A549 (cell line): Measurements from ENCODE around the gene ACBD3. TPM values are rescaled to one million over a fixed set of nuclear protein-coding genes. Genes with fewer than 3 reads are reported as not detected.
A peak's percentile ranks its signal among the peaks of the same experiment; 100 is the strongest.

Experiments
- ATAC-seq, 2 experiments: fragments of 200-7000 bp in 1 of 2; fragments of >200 bp in 1 of 2; cut with Nextera tagmentation in 1 of 2; cut with Tn5 transposase in 1 of 2; 3 replicates each; pipeline versions ENCODE4 v1.8.0 to v1.9.1; 2018 to 2020; ENCODE audit warnings: mild to moderate bottlenecking in 1 of 2, moderate library complexity in 1 of 2
- CTCF ChIA-PET: fragments of 300-600 bp; sonication (Branson Sonifier 250); formaldehyde crosslinking; extraction: SDS; loops from one replicate; lab custom pipeline; 2021; ENCODE audit warnings: antibody characterized with exemption, inconsistent platforms; lab: Yijun Ruan, JAX
- POLR2A ChIA-PET: fragments of 350-600 bp; formaldehyde crosslinking; extraction: SDS; loops from one replicate; lab custom pipeline; 2021; ENCODE audit warnings: antibody characterized with exemption, inconsistent platforms; lab: Yijun Ruan, JAX
- DNase-seq, 2 experiments: peaks; one replicate each; pipeline versions ENCODE4 v3.0.0 to v3.0.0-alpha.2; 2011 to 2016; ENCODE audit warnings: low read depth in 1 of 2, low spot score in 1 of 2
- FAIRE-seq: peaks from 2 replicates; lab custom pipeline; 2011; peaks lifted over from hg19 to GRCh38; lab: Jason Lieb, UNC
- H3K27ac ChIP-seq, 2 experiments: fragments of >200 bp; sonication (Bioruptor Twin); formaldehyde crosslinking; 3 replicates each; pipeline ENCODE4 v1.5.1; 2016 to 2017
- H3K4me1 ChIP-seq: fragments of >200 bp; sonication (Bioruptor Twin); formaldehyde crosslinking; 3 replicates; pipeline ENCODE4 v1.6.1; 2016
- H3K4me2 ChIP-seq: fragments of >200 bp; sonication (Bioruptor Twin); formaldehyde crosslinking; 3 replicates; pipeline ENCODE4 v1.6.1; 2016
- H3K4me3 ChIP-seq: fragments of >200 bp; sonication (Bioruptor Twin); formaldehyde crosslinking; 3 replicates; pipeline ENCODE4 v1.5.1; 2016
- H3K9me3 ChIP-seq: fragments of >200 bp; sonication (Bioruptor Twin); formaldehyde crosslinking; 3 replicates; pipeline ENCODE4 v1.6.1; 2016
- BHLHE40 ChIP-seq: IDR thresholded peaks from 2 replicates; pipeline ENCODE4 v1.6.1; 2012; ENCODE audit warnings: low read depth, low read length, inconsistent platforms
- EHF ChIP-seq: fragments of 250-450 bp; sonication (Bioruptor Pico); IDR thresholded peaks from 2 replicates; pipeline ENCODE4 v1.5.0; 2020; ENCODE audit warnings: mild to moderate bottlenecking
- FOSB ChIP-seq: fragments of 250-450 bp; sonication (Bioruptor Pico); IDR thresholded peaks from 2 replicates; pipeline ENCODE4 v1.5.0; 2020; ENCODE audit warnings: mild to moderate bottlenecking, moderate library complexity
- GATA3 ChIP-seq: IDR thresholded peaks from 2 replicates; pipeline ENCODE4 v1.6.1; 2012; ENCODE audit warnings: borderline replicate concordance
- HOXA7 ChIP-seq: fragments of 250-450 bp; sonication (Bioruptor Pico); IDR thresholded peaks from 2 replicates; pipeline ENCODE4 v1.5.0; 2020; ENCODE audit warnings: mild to moderate bottlenecking, moderate library complexity
- HOXB5 ChIP-seq: fragments of 250-450 bp; sonication (Bioruptor Pico); IDR thresholded peaks from 2 replicates; pipeline ENCODE4 v1.5.0; 2020; ENCODE audit warnings: mild to moderate bottlenecking, moderate library complexity
- JUN ChIP-seq, 2 experiments: fragments of >200 bp; sonication (Bioruptor Twin); formaldehyde crosslinking; IDR thresholded peaks; 2 replicates in 1 of 2; 3 replicates in 1 of 2; pipeline ENCODE4 v1.6.1; 2016 to 2017
- KDM1A ChIP-seq: fragments of 200-600 bp; sonication (generic); IDR thresholded peaks from 2 replicates; pipeline ENCODE4 v1.6.1; 2016; ENCODE audit warnings: low read depth, mild to moderate bottlenecking
- MAZ ChIP-seq: fragments of 150-350 bp; IDR thresholded peaks from 2 replicates; pipeline ENCODE4 v1.6.1; 2014; ENCODE audit warnings: antibody characterized with exemption, low read depth, low read length, borderline replicate concordance
- RAD21 ChIP-seq, 2 experiments: fragments of >200 bp in 1 of 2; sonication (Bioruptor Twin) in 1 of 2; formaldehyde crosslinking in 1 of 2; IDR thresholded peaks in 1 of 2; conservative IDR thresholded peaks in 1 of 2; 2 replicates in 1 of 2; 3 replicates in 1 of 2; pipeline ENCODE4 v1.6.1; 2012 to 2018; ENCODE audit warnings: inconsistent platforms in 1 of 2
- RARB ChIP-seq: fragments of 250-450 bp; sonication (Bioruptor Pico); IDR thresholded peaks from 2 replicates; pipeline ENCODE4 v1.8.0; 2021; ENCODE audit warnings: mild to moderate bottlenecking, moderate library complexity
- RCOR1 ChIP-seq: fragments of 150-350 bp; IDR thresholded peaks from 2 replicates; pipeline ENCODE4 v1.6.1; 2014; ENCODE audit warnings: antibody characterized with exemption, low read length, low read depth
- SMC3 ChIP-seq: fragments of >200 bp; sonication (Bioruptor Twin); formaldehyde crosslinking; IDR thresholded peaks from 3 replicates; pipeline ENCODE4 v1.6.1; 2018; ENCODE audit warnings: inconsistent platforms
- SREBF2 ChIP-seq: fragments of 450-650 bp; IDR thresholded peaks from 2 replicates; pipeline ENCODE4 v1.6.1; 2014; ENCODE audit warnings: mild to moderate bottlenecking, moderate library complexity
- ZNF302 ChIP-seq: fragments of 250-450 bp; sonication (Bioruptor Pico); IDR thresholded peaks from 2 replicates; pipeline ENCODE4 v1.9.0; 2021; ENCODE audit warnings: inconsistent platforms, mild to moderate bottlenecking, moderate library complexity
- WGBS: methylation state at CpG from one replicate; pipeline ENCODE4 v1.1.6; 2017; ENCODE audit errors: missing lambda C conversion rate; 5-methylcytosine and 5-hydroxymethylcytosine counted together
- polyA plus RNA-seq, 4 experiments: library from polyadenylated mRNA; depleted of rRNA in 3 of 4; stranded (reverse); fragments of >200 nt; fragmentation: RNase III in 1 of 4; extraction: RNeasy Plus Mini Kit Qiagen cat#74134 plus additional on column Dnase treatment in 1 of 4; gene quantifications; 2 replicates in 3 of 4; 3 replicates in 1 of 4; pipeline ENCODE4 v1.2.3, GENCODE V29; 2011 to 2017
- TF ChIP-seq, protein P1 (sequence below): fragments of 250-450 bp; sonication (Bioruptor Pico); IDR thresholded peaks from 2 replicates; pipeline ENCODE4 v1.5.0; 2021; ENCODE audit warnings: mild to moderate bottlenecking, moderate library complexity, borderline replicate concordance
- TF ChIP-seq, protein P2 (sequence below): fragments of 150-350 bp; IDR thresholded peaks from 2 replicates; pipeline ENCODE4 v1.6.1; 2014; ENCODE audit warnings: low read depth, mild to moderate bottlenecking, low read length
- TF ChIP-seq, protein P3 (sequence below): fragments of 250-450 bp; sonication (Bioruptor Pico); IDR thresholded peaks from 2 replicates; pipeline ENCODE4 v1.5.0; 2020; ENCODE audit warnings: low read depth, mild to moderate bottlenecking, moderate library complexity

The ACBD3 gene
- polyA plus RNA-seq, 2 of the 4 experiments (the other 2 are of a cell fraction), result 29.8 to 52.9 TPM

DNA sequence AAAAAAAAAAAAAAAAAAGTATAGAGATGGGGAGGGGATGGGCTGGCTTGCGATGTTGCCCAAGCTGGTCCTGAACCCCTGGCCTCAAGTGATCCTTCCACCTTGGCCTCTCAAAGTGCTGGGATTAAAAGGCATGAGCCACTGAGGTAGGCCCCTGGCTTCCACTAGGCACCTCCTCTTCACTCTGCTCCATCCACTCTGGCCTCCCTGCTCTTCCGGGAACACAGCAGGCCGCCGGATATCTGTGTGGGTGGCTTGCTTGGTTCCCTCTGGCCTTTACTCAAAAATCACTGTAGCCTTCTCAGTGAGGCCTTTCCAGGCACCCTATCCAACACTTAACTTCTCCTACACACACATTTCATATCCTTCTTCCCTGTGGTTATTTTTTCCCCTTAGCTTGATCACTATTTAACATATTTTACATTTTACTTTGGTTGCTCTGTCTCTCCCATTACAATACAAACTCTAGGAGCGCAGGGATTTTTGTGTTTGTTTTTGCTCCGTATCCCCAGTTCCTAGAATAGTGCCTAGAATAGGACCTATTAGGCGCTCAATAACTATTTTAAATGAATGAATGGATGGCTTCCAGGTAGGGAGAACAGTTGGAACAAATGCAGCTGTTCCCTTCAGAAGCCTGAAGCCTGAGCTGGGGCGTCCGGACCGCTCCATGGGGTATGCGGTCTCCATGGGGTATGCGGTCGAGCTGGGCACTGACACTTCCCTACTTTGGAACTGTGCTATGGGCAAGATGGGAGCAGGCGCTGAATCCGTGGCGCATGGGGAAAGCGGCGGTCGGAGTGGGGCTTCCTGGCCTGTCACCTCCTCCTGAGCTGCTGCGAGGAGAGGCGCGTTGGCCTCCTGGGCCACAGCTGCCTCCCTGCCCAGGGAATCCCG lies 77.4 kb downstream of the ACBD3 start:
- FAIRE-seq (no peak), DNase-seq (no peak), ATAC-seq (peak; percentile 65 to 69; a peak in 5 of 6 replicates)
- Histone ChIP-seq H3K4me1 (peaks cover 9% of the 10 kb centered on the region), H3K27ac (peak overlapping the region; percentile 95 to 97; a peak in 5 of 6 replicates), H3K4me2 (peak overlapping the region; percentile 79), H3K9me3 (no peaks in the 10 kb centered on the region), H3K4me3 (peak overlapping the region; percentile 96)
- 58% methylated on average over 21 of the region's 23 CpGs for WGBS
- CTCF ChIA-PET, result interaction anchor here (0.7 to 6.9 kb wide), 6 partner anchors 11 to 80 kb away, joined by 3 to 73 read pairs (median 24); no protein-coding TSS in a partner anchor
- TF ChIP-seq, protein P1, sequence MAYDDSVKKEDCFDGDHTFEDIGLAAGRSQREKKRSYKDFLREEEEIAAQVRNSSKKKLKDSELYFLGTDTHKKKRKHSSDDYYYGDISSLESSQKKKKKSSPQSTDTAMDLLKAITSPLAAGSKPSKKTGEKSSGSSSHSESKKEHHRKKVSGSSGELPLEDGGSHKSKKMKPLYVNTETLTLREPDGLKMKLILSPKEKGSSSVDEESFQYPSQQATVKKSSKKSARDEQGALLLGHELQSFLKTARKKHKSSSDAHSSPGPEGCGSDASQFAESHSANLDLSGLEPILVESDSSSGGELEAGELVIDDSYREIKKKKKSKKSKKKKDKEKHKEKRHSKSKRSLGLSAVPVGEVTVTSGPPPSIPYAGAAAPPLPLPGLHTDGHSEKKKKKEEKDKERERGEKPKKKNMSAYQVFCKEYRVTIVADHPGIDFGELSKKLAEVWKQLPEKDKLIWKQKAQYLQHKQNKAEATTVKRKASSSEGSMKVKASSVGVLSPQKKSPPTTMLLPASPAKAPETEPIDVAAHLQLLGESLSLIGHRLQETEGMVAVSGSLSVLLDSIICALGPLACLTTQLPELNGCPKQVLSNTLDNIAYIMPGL (CRISPR knock-in tag), result no peak
- TF ChIP-seq SREBF2 (no peak), EHF (CRISPR knock-in tag) (no peak), RARB (CRISPR knock-in tag) (no peak), JUN (IDR thresholded peaks at IDR 0.05) (no peak), BHLHE40 (no peak), RAD21 (conservative IDR thresholded peaks at IDR 0.05 in 1 of 2, IDR thresholded peaks at IDR 0.05 in 1 of 2) (no peak), HOXB5 (CRISPR knock-in tag) (no peak), RCOR1 (no peak)
- TF ChIP-seq, protein P2, sequence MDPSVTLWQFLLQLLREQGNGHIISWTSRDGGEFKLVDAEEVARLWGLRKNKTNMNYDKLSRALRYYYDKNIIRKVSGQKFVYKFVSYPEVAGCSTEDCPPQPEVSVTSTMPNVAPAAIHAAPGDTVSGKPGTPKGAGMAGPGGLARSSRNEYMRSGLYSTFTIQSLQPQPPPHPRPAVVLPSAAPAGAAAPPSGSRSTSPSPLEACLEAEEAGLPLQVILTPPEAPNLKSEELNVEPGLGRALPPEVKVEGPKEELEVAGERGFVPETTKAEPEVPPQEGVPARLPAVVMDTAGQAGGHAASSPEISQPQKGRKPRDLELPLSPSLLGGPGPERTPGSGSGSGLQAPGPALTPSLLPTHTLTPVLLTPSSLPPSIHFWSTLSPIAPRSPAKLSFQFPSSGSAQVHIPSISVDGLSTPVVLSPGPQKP, result no peak
- POLR2A ChIA-PET, result interaction anchor here (0.6 to 3.0 kb wide), 6 partner anchors 8 to 347 kb away, joined by 3 to 23 read pairs (median 6); partner anchors contain the start of genes H3-3A and SDE2

- ChIA-PET CTCF (interaction anchor here (0.7 to 6.9 kb wide), 4 partner anchors 12 to 82 kb away, joined by 3 to 73 read pairs (median 42); no protein-coding TSS in a partner anchor), POLR2A (interaction anchor here (0.7 to 3.0 kb wide), 2 partner anchors 45 to 46 kb away, joined by 3 to 23 read pairs; partner anchors contain the start of gene H3-3A)
- H3K4me2 ChIP-seq, result no peak overlapping the region
These were observed 78.8 kb downstream of the ACBD3 start for GRCh38 chr1:226107471-226108460.

DNA sequence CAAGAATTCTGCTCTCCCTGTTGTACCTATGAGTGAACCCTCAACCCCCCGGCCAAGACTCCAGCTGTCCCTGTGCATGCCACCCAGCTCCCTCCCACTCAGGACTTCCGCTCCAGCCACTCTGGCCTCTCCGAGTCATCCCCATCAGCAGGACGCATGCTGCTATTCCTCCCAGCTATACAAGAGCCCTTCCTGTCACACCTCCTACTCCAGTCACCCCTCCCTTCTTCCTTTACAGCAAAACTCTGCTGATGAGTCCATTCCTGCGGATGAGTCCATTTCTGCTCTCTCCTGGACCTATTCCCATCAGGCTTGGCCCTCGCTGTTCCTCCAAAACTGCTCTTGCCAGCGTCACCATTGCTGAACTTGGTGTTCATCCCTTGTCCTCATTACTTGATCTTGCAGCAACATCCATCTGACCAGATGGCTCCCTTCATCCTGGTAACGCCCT lies 81.8 kb downstream of the ACBD3 start:
- H3K27ac ChIP-seq, result no peak overlapping the region
- ChIA-PET CTCF (interaction anchor here (0.9 to 2.3 kb wide), 7 partner anchors 11 to 40 kb away, joined by 3 to 7 read pairs (median 5); no protein-coding TSS in a partner anchor), POLR2A (no interaction called here)
- H3K4me1 ChIP-seq, result peaks cover 4% of the 10 kb centered on the region; the same call in 2 of the 3 replicates
- H3K9me3 ChIP-seq, result no peaks in the 10 kb centered on the region
- DNase-seq (no peak), FAIRE-seq (no peak), ATAC-seq (no peak)
- no peak overlapping the region for H3K4me3 ChIP-seq
- 78% methylated on average over 8 of the region's 8 CpGs for WGBS
- TF ChIP-seq SREBF2, result no peak
- TF ChIP-seq MAZ, result no peak
- TF ChIP-seq, protein P3, sequence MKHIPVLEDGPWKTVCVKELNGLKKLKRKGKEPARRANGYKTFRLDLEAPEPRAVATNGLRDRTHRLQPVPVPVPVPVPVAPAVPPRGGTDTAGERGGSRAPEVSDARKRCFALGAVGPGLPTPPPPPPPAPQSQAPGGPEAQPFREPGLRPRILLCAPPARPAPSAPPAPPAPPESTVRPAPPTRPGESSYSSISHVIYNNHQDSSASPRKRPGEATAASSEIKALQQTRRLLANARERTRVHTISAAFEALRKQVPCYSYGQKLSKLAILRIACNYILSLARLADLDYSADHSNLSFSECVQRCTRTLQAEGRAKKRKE (CRISPR knock-in tag), result no peak
- no peak for TF ChIP-seq ZNF302 (CRISPR knock-in tag)
- no peak for TF ChIP-seq HOXB5 (CRISPR knock-in tag)
- TF ChIP-seq, protein P1 (CRISPR knock-in tag), result no peak
- no peak for TF ChIP-seq KDM1A
- H3K4me2 ChIP-seq, result no peak overlapping the region

More at GRCh38 chr1:226107471-226108460, 78.8 kb downstream of the ACBD3 start:
- WGBS, result 63% methylated on average over 3 of the region's 3 CpGs
- H3K27ac ChIP-seq, result no peak overlapping the region
- TF ChIP-seq SMC3 (no peak), GATA3 (no peak), HOXA7 (CRISPR knock-in tag) (no peak), FOSB (CRISPR knock-in tag) (no peak)
- peaks cover 9% of the 10 kb centered on the region for H3K4me1 ChIP-seq
- ATAC-seq (no peak), DNase-seq (no peak), FAIRE-seq (no peak)
- H3K4me3 ChIP-seq, result no peak overlapping the region
- no peaks in the 10 kb centered on the region for H3K9me3 ChIP-seq
